PC-3 (cell line): ENCODE measurements around the gene USP2. TPM values are rescaled to one million over a fixed set of nuclear protein-coding genes. Genes with fewer than 3 reads are reported as not detected.
A peak's percentile ranks its signal among the peaks of the same experiment; 100 is the strongest.

Source experiments
- ATAC-seq: fragments of 200-7000 bp; cut with Tn5 transposase; 2 replicates; pipeline ENCODE4 v1.9.1; 2020; ENCODE audit warnings: mild to moderate bottlenecking, moderate library complexity
- BruUV-seq: library from RNA; stranded (reverse); fragments of 400-500 nt; replicated peaks from 2 replicates; lab custom pipeline; 2021; lab: Mats Ljungman, UMichigan
- CTCF ChIA-PET: fragments of 300-600 bp; sonication (Branson Sonifier 250); formaldehyde crosslinking; loops from one replicate; lab custom pipeline; 2022; ENCODE audit warnings: antibody characterized with exemption; lab: Charles Lee
- POLR2A ChIA-PET: fragments of 300-600 bp; sonication (Branson Sonifier 250); formaldehyde crosslinking; loops from one replicate; lab custom pipeline; 2022; ENCODE audit warnings: antibody characterized with exemption; ENCODE audit not compliant: unreplicated experiment; lab: Charles Lee
- DNase-seq: peaks from one replicate; pipeline ENCODE4 v3.0.0-alpha.2; 2015
- H2AFZ ChIP-seq: fragments of 300-600 bp; sonication (generic); 2 replicates; pipeline ENCODE4 v1.6.0; 2016; ENCODE audit warnings: antibody characterized with exemption, low read length
- H3F3A ChIP-seq: fragments of 300-600 bp; sonication (generic); one replicate; pipeline ENCODE4 v1.6.0; 2017; ENCODE audit warnings: antibody characterized with exemption, low read length, control low read depth, mild to moderate bottlenecking; ENCODE audit not compliant: unreplicated experiment
- H3K27ac ChIP-seq: fragments of 300-600 bp; sonication (generic); 2 replicates; pipeline ENCODE4 v1.5.1; 2016; ENCODE audit warnings: mild to moderate bottlenecking, low read length
- H3K27me3 ChIP-seq: fragments of 300-600 bp; sonication (generic); 2 replicates; pipeline ENCODE4 v1.6.1; 2016; ENCODE audit warnings: low read length, mixed read lengths
- H3K36me3 ChIP-seq: fragments of 300-600 bp; sonication (generic); 2 replicates; pipeline ENCODE4 v1.6.1; 2016; ENCODE audit warnings: low read depth, mixed run types, low read length, mixed read lengths
- H3K4me1 ChIP-seq: fragments of 300-600 bp; sonication (generic); 2 replicates; pipeline ENCODE4 v1.5.1; 2016; ENCODE audit warnings: low read length; ENCODE audit not compliant: insufficient read depth
- H3K4me2 ChIP-seq: fragments of 300-600 bp; sonication (generic); 2 replicates; pipeline ENCODE4 v1.6.0; 2016; ENCODE audit warnings: low read length
- H3K4me3 ChIP-seq: fragments of 300-600 bp; sonication (generic); 2 replicates; pipeline ENCODE4 v1.5.1; 2016; ENCODE audit warnings: mild to moderate bottlenecking, low read length, mixed read lengths
- H3K79me2 ChIP-seq: fragments of 300-600 bp; sonication (generic); 2 replicates; pipeline ENCODE4 v1.6.1; 2017; ENCODE audit warnings: low read length, mixed read lengths
- H3K9ac ChIP-seq: fragments of 300-600 bp; sonication (generic); 2 replicates; pipeline ENCODE4 v1.6.0; 2016; ENCODE audit warnings: mild to moderate bottlenecking, low read length
- H3K9me2 ChIP-seq: fragments of 300-600 bp; sonication (generic); replicated peaks from 2 replicates; pipeline ENCODE4 v1.6.1; 2016; ENCODE audit warnings: mixed run types, low read length, mixed read lengths
- H3K9me3 ChIP-seq: fragments of 300-600 bp; sonication (generic); 2 replicates; pipeline ENCODE4 v1.6.1; 2016; ENCODE audit warnings: low read length, mixed read lengths
- H4K20me1 ChIP-seq: fragments of 300-600 bp; sonication (generic); 2 replicates; pipeline ENCODE4 v1.6.1; 2016; ENCODE audit warnings: low read length, mixed read lengths
- EZH2 ChIP-seq: fragments of 300-600 bp; sonication (generic); IDR thresholded peaks from one replicate; pipeline ENCODE4 v1.6.1; 2017; ENCODE audit warnings: antibody characterized with exemption, mild to moderate bottlenecking, low read length; ENCODE audit not compliant: unreplicated experiment
- EZH2phosphoT487 ChIP-seq: fragments of 300-600 bp; sonication (generic); IDR thresholded peaks from 2 replicates; pipeline ENCODE4 v1.6.1; 2018; ENCODE audit warnings: mild to moderate bottlenecking, antibody characterized with exemption, low read length, borderline replicate concordance
- intact Hi-C: fragments of 100-400 bp; cut with micrococcal nuclease; formaldehyde crosslinking; loops from 2 replicates; pipeline ENCODE4 v1.9.0; 2023
- total RNA-seq: library from RNA; depleted of rRNA; stranded (reverse); fragments of >200 nt; gene quantifications from 2 replicates; pipeline ENCODE4 v1.2.3, GENCODE V29; 2014
- TF ChIP-seq, protein P1 (sequence below): fragments of 300-600 bp; sonication (generic); conservative IDR thresholded peaks from 2 replicates; pipeline ENCODE4 v1.5.1; 2017; ENCODE audit warnings: antibody characterized with exemption, low read depth, mild to moderate bottlenecking, low read length

USP2 gene
- total RNA-seq, 1 experiment from 2014 or later: 1.8 TPM

DNA sequence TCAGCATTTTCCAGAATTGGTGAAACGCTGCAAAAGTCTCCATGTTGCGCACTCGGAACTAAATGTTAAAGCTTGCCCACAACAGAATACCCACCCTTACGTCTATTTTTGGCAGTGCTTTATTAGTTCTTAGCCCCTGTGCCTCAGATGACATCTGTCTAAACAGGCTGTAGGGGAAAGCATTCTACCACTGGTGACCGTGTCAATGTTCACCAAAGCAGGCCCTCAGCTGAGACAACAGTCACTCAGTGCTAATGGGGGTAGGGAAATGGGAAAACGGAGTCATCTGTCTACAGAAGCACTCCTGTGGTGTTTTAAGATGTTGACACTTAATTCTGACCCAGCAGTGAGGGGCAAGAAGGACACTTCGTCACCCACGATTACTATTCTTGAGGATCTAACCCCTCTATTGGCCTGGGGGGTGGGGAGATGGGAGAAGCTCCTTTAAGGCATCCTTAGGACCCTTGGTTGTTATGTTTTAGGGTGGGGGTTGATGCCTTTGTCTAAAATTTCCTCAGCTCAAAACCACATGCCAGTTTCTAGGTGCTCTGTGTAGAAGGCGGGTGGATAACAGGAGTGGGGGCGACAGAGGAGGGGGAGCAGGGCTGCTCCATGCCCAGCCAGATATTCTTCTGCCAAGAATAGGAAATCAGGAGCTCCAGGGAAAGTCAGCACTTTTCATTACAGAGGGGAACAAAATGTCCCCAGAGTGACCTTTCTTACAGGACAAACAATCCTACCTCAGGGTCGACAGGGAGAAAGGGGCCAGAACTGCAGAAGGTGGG is 19.4 kb downstream of the USP2 start:
- no TSS peak for BruUV-seq

GRCh38 chr11:119361056-119361787 is 20.3 kb downstream of the USP2 start:
- H3K4me1 ChIP-seq: peaks cover 36% of the 10 kb centered on the region
- intact Hi-C loops: loop anchor here (1.0 to 2.0 kb wide), 2 partner anchors 20 to 113 kb away; partner anchors contain the start of gene USP2
- peak; percentile 89 for ATAC-seq

More for the DNA sequence above, 19.4 kb downstream of the USP2 start:
- POLR2A ChIA-PET: no interaction called here
- Histone ChIP-seq H2AFZ (no peak overlapping the region), H3K79me2 (no peaks in the 10 kb centered on the region), H3F3A (peaks cover 5% of the 10 kb centered on the region), H3K36me3 (no peaks in the 10 kb centered on the region), H3K27me3 (no peaks in the 10 kb centered on the region), H3K4me2 (peak overlapping the region; percentile 54), H3K4me3 (peak overlapping the region; percentile 35; the same call in 1 of the 2 replicates), H4K20me1 (no peaks in the 10 kb centered on the region), H3K9me3 (no peaks in the 10 kb centered on the region), H3K9ac (no peak overlapping the region), H3K9me2 (no peaks in the 10 kb centered on the region), H3K4me1 (peaks cover 36% of the 10 kb centered on the region), H3K27ac (peak overlapping the region; percentile 74)
- DNase-seq (no peak), ATAC-seq (no peak)
- intact Hi-C loops: loop anchor here (1.0 to 2.0 kb wide), 2 partner anchors 19 to 112 kb away; partner anchors contain the start of gene USP2
- CTCF ChIA-PET: interaction anchor here (0.7 to 2.5 kb wide), 5 partner anchors 12 to 260 kb away, joined by 3 to 10 read pairs (median 3); no protein-coding TSS in a partner anchor
- TF ChIP-seq, protein P1, sequence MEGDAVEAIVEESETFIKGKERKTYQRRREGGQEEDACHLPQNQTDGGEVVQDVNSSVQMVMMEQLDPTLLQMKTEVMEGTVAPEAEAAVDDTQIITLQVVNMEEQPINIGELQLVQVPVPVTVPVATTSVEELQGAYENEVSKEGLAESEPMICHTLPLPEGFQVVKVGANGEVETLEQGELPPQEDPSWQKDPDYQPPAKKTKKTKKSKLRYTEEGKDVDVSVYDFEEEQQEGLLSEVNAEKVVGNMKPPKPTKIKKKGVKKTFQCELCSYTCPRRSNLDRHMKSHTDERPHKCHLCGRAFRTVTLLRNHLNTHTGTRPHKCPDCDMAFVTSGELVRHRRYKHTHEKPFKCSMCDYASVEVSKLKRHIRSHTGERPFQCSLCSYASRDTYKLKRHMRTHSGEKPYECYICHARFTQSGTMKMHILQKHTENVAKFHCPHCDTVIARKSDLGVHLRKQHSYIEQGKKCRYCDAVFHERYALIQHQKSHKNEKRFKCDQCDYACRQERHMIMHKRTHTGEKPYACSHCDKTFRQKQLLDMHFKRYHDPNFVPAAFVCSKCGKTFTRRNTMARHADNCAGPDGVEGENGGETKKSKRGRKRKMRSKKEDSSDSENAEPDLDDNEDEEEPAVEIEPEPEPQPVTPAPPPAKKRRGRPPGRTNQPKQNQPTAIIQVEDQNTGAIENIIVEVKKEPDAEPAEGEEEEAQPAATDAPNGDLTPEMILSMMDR: no peak
- TF ChIP-seq EZH2 (no peak), EZH2phosphoT487 (no peak)

More at GRCh38 chr11:119361056-119361787, 20.3 kb downstream of the USP2 start:
- Histone ChIP-seq H3K27ac (peak overlapping the region; percentile 74), H4K20me1 (no peaks in the 10 kb centered on the region), H3K9ac (no peak overlapping the region), H3K27me3 (no peaks in the 10 kb centered on the region), H3K9me2 (no peaks in the 10 kb centered on the region), H3K4me2 (peak overlapping the region; percentile 54), H3K79me2 (no peaks in the 10 kb centered on the region), H3K4me3 (peak overlapping the region; percentile 35; the same call in 1 of the 2 replicates), H3K9me3 (no peaks in the 10 kb centered on the region), H3F3A (peaks cover 5% of the 10 kb centered on the region), H2AFZ (peak overlapping the region; percentile 16; the same call in 1 of the 2 replicates), H3K36me3 (no peaks in the 10 kb centered on the region)
- DNase-seq: peak; percentile 97
- no TSS peak for BruUV-seq
- POLR2A ChIA-PET: interaction anchor here (0.5 to 0.9 kb wide), 5 partner anchors 44 to 930 kb away, joined by 3 to 17 read pairs (median 4); no protein-coding TSS in a partner anchor
- no peak for TF ChIP-seq EZH2
- TF ChIP-seq EZH2phosphoT487: no peak
- TF ChIP-seq, protein P1: no peak
- CTCF ChIA-PET: interaction anchor here (0.6 to 2.5 kb wide), 8 partner anchors 13 to 368 kb away, joined by 3 to 15 read pairs (median 8); partner anchors contain the start of gene NECTIN1
